Right lung (tissue), 5 donors: ENCODE measurements around the gene TAS1R3. TPM values are rescaled to one million over a fixed set of nuclear protein-coding genes. Genes with fewer than 3 reads are reported as not detected.

Experiments used
- DNase-seq, 2 donors: peaks; one replicate each; pipeline ENCODE4 v3.0.0-alpha.2; 2013
- polyA plus RNA-seq, 5 donors: library from polyadenylated mRNA; unstranded; fragments of 120-200 nt; gene quantifications; one replicate each; pipeline versions ENCODE4 v1.2.1 to v1.2.3, GENCODE V29; 2013; ENCODE audit warnings: inconsistent platforms in 1 of 5, low replicate concordance in 1 of 5; ENCODE audit not compliant: insufficient read length in 5 of 5, insufficient read depth in 1 of 5

The TAS1R3 gene
- polyA plus RNA-seq, 5 donors, result 0.24 to 0.88 (median 0.49) TPM

GRCh38 chr1:1351511-1352427 is 20.7 kb downstream of the TAS1R3 start:
- DNase-seq, result no peak

DNA sequence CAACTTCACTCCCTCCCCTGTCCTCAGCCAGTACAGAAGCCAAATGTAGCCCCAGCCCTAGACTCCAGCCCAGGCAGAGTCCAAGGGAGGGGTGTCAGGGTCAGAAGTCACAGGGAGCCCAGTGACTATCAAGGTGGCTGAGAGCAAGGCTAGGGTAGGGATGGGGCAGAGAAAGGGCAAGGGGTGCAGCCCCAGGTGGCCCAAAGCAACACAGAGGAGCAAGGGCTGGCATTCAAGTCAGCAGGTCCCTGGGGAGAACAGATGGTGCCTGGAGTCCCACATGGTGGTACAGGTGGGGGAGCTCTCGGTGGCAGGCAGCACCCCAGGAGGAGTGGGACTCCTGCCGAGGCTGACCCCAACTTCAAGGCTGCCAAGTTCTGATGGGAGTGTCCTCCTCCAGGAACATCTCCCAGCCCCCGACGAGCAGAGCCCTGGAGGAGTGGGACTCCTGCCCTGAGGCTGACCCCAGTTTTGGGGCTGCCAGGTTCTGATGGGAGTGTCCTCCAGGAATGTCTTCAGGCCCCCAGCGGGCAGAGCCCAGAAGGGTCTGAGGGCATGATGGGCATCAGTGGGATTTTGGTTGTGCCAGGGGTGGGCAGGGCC is 21.8 kb downstream of the TAS1R3 start:
- DNase-seq, result no peak

DNA sequence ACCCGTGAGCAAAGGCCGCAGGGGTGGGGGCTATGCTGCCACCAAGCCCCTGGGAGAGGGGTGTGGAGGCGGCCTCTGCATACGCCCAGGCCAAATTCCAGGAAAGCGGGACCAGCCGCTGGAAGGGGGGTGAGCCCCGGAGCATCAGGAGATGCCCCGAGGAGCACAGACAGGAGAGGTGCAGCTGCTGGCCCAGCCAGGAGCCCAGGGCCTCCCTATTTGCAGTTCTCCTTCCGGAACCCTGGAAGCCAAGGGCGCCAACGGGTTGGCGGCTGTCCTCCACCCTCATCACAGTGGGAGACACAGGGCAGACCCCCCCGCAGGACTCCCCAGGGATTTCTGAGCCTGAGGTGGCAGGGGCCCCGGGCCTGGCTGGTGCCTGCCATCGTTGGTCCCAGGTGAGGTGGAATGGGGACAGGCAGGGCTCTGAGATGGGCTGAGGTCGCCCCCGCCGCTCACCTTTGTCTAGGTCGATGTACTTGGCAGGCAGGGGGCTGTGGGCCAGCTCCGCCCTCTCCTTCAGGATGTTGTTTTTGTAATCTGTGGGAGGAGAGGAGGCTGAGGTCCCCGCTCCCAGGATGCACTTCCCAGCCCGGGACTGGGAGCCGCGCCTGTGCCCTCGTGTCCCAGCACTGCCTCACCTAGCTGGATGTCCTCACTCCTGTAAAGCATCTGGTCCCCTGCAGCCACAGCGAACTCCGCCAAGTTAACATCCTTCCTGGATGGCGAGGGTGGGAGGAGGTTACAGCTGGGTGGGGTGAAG is 22.5 kb downstream of the TAS1R3 start:
- no peak for DNase-seq

GRCh38 chr1:1354271-1355247 is 23.5 kb downstream of the TAS1R3 start:
- DNase-seq, result no peak

DNA sequence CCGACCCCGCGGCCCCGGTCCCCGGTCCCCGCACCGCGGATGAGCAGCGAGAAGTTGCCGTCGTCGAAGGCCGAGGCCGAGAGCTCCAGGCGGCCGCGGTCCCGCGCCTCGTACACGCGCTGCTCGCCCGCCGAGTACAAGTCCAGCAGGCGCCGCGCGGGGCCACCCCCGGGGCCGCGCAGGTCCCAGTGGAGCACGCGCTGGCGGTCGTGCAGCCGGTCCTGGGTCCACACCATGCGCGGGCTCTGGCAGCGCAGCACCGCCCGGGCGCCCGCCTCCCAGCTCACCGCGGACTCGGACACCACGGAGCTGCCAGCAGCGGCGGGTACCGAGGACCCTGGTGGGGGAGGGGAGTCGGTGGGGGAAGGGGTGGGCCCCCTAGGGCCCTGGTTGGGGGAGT is 24.3 kb downstream of the TAS1R3 start:
- DNase-seq, result no peak

- no peak for DNase-seq
Measured at GRCh38 chr1:1356166-1356795, 25.2 kb downstream of the TAS1R3 start.

DNA sequence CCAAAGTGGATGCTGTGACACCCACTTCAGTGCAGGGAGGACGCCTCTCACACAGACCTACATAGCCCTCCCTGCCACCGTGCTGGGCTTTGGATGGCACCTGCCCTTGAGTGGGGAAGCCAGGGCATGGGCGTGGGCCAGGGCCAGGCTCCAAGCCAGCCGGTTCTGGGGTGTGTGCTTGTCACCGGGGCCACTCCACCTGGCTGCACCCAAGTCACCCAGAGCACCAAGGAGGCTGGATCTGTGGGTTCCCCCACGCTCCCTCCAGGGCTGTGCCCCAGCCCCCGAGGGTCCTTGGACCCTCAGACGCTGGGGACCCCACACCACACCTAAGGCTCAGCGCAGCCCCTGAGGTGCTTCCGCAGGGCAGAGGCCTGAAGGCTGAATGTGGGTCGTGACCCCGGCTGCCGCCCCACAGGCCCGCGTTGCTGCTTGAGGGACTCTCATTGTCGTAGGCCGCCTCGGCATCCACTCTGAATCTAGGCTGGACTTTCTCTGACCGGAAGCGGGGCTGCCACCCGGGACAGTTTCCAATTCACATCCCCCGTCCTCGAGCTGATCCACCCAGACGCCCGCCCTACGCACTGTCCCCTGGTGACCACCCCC is 25.8 kb downstream of the TAS1R3 start:
- no peak for DNase-seq

GRCh38 chr1:1357871-1358432 is 26.9 kb downstream of the TAS1R3 start:
- DNase-seq, result peak in 1 of 2 donors; percentile 62

DNA sequence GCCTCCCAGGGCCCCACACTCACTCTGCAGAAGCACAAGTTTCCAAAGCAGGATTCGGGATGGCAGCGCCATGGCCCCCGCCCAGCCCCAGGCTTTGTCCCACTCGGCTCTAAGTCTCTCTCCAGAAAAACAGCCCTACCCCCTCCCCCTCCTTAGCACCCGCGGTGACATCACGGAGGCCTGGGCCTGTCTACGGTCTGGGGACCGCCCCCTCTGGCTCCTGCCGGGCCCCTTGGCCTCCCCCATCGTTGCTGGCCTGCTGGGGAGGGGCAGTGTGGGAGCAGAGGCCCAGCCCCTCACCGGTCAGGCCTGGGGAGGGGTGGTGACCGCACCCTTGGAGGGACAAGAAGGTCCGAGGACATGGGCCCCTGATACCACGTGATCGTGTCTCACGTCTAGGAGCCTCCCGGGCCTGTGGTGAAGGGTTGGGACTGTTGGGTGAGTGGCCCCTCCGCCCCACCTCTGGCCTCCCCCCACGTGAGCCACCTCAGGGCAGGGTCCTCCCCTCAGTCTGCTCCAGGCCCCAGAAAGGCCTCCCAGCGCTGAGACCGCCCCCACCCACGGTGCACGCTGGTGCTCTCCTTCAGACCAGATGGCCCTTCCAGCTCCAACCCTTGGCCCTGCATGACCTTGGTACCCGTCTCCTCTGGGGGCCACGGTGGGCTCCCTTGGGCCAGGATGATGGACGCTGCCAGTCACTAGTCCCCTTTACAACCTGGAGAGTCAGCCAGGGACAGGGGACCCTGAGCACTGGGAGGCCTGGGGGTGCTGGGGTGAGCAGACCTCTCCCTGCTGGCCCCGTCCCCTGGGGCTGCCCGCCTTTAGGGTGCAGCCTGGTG is 27.6 kb downstream of the TAS1R3 start, which contains the start of gene MXRA8:
Gene MXRA8, minus strand, starts transcription at position 123 of the 839 bp plus-strand sequence. Its CDS starts 51 bp downstream, at position 72.
- DNase-seq, result peak; percentile 89

DNA sequence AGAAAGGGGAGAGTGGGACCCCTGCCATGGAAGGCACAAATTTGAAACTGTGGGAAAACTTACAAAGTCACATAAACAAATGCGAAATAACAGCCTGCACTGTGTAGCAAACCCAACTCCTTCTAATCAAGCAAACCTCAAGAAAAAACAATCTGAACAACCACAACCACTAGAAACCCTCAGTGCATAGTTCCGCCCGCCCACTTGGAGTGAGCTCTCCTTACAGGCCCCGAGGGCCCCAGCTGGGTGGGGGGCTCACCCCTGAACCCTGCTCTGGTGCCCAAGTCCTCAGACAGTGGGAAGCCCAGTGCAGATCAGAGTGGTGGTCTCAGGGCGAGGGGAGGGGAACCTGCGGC is 28.2 kb downstream of the TAS1R3 start:
- DNase-seq, result no peak

GRCh38 chr1:1359664-1360468 is 28.8 kb downstream of the TAS1R3 start:
- no peak for DNase-seq

DNA sequence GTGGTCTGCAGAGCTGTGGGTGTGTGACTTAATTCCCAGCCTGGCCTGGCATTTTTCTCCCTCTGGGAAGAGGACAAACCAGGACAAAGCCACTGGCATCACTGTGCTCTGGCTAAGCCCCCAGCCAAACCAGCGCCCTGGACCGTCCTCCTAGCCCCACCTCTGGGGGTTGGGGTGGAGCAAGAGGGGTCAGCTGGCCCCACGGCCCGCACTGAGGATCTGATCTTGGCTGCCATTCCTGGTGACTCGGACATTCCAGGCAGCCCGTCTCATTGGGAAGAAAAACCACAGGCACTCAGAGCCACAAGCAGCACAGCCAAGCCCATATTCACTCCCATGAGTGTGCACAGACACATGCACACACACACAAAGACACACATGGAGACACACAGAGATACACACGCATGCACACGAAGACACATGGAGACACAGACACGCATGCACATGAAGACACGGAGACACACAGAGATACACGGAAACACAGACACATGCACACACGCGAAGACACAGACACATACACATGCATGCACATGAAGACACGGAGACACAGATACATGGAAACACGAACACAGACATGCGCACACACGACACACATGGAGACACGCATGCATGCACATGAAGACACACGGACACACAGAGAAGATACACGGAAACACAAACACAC is 29.6 kb downstream of the TAS1R3 start:
- no peak for DNase-seq

- DNase-seq, result no peak
Measured at GRCh38 chr1:1361233-1361981, 30.3 kb downstream of the TAS1R3 start.

GRCh38 chr1:1361982-1362423 is 30.9 kb downstream of the TAS1R3 start:
- no peak for DNase-seq

DNA sequence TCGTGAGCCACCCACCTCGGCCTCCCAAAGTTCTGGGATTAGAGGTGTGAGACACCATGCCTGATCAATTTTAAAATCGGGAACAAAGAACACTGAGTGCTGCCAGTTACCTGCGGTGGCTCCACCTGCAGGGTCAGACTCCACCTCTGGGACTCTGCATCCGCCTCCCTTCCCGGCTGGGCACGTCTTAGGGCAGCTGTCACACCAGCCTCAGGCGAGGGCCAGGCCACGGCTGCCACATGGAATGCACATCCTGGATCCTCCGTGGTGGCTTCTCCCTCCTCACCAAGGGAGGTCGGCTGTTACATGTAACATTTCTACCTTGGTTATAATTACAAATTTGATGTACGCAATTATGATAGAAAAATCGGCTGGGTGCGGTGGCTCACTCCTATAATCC is 33.2 kb downstream of the TAS1R3 start:
- no peak for DNase-seq

GRCh38 chr1:1365875-1366698 is 35.0 kb downstream of the TAS1R3 start:
- no peak for DNase-seq
